ENCODE data around the gene MAP7. TPM values are rescaled to one million over a fixed set of nuclear protein-coding genes. Genes with fewer than 3 reads are reported as not detected.

MAP7 gene
- total and polyA plus RNA-seq, 9 of the 15 experiments (the other 6 are each of a cell fraction or from before 2014, with no cell fraction given) = 0.76 to 7.7 (median 3.9) TPM

DNA sequence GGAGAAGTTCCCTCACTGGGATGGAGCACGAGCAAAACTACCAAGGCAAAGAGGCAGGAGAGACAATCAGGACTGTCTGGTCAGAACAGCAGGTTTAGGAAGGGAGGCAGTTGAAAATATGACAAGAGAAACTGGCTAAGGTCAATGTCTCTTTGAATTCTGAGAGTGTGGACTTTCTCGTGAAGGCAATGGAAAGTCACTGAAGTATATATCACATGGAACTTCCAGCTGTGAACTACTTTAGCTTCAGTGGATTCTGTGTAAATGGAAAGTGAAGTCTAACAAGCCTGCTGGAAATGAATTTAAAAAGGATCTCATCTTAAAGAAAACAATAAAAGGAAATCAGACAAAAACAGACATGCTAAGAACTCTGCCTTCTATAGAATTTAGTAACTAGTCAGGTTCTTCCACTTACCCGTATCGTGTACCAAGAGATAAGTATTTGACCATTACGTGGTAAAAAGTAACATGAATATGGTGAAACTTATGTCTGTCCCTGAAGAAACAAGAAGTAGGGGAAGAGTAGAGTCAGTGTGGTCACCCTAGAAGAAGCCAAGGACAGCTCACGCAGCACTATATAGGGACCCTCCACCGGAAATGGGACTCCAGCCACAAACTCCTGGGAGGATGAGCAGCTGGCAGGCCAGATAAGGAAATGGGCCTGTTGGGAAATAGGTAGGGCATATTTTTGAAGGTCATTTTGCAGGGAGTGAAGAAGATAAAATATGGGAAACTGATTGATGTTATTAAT, 123.4 kb downstream of the MAP7 start (continued):
- TF ChIP-seq CUX1 (CRISPR knock-in tag; IDR thresholded peaks at IDR 0.05) (peak; percentile 78), BACH1 (tag; IDR thresholded peaks at IDR 0.05) (peak; percentile 86), EP300 (IDR thresholded peaks at IDR 0.05; ENCODE audit: low read length) (peak; percentile 89), COPS2 (conservative IDR thresholded peaks at IDR 0.05) (no peak), CTBP1 (IDR thresholded peaks at IDR 0.05; ENCODE audit: borderline replicate concordance) (peak; percentile 68), ATF1 (CRISPR knock-in tag; IDR thresholded peaks at IDR 0.05) (no peak), ATF1 (tag; IDR thresholded peaks at IDR 0.05) (peak; percentile 35; the same call in 1 of the 2 replicates), CEBPB (tag; IDR thresholded peaks at IDR 0.05) (peak; percentile 98), ID3 (CRISPR knock-in tag; IDR thresholded peaks at IDR 0.05) (no peak), ID3 (tag; IDR thresholded peaks at IDR 0.05) (peak; percentile 94), GATA2 (CRISPR knock-in tag; IDR thresholded peaks at IDR 0.05) (0 out of 2 replicates have a peak, but pooled peaks have one; percentile 15), KAT7 (CRISPR knock-in tag; IDR thresholded peaks at IDR 0.05; ENCODE audit: borderline replicate concordance) (no peak), ZNF79 (CRISPR knock-in tag; IDR thresholded peaks at IDR 0.05; ENCODE audit: low read depth) (peak; percentile 85), HIVEP1 (CRISPR knock-in tag; IDR thresholded peaks at IDR 0.05) (peak; percentile 44; the same call in 1 of the 2 replicates), ESRRA (IDR thresholded peaks at IDR 0.05; ENCODE audit: borderline replicate concordance, low read depth) (peak; percentile 99), TEAD1 (CRISPR knock-in tag; IDR thresholded peaks at IDR 0.05) (peak in 1 of 2 experiments; percentile 71; a peak in 2 of 4 replicates)
- TF ChIP-seq, protein P1, sequence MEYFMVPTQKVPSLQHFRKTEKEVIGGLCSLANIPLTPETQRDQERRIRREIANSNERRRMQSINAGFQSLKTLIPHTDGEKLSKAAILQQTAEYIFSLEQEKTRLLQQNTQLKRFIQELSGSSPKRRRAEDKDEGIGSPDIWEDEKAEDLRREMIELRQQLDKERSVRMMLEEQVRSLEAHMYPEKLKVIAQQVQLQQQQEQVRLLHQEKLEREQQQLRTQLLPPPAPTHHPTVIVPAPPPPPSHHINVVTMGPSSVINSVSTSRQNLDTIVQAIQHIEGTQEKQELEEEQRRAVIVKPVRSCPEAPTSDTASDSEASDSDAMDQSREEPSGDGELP (CRISPR knock-in tag; IDR thresholded peaks at IDR 0.05; ENCODE audit: borderline replicate concordance) = peak; percentile 64
- TF ChIP-seq, protein P2, sequence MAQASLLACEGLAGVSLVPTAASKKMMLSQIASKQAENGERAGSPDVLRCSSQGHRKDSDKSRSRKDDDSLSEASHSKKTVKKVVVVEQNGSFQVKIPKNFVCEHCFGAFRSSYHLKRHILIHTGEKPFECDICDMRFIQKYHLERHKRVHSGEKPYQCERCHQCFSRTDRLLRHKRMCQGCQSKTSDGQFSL (CRISPR knock-in tag; IDR thresholded peaks at IDR 0.05) = no peak
- TF ChIP-seq, protein P2 (tag; IDR thresholded peaks at IDR 0.05) = no peak
